WTC11 (cell line): ENCODE results near the gene CTRB1.

Experiments
- HMGXB4 ChIP-seq: sonication (generic); formaldehyde crosslinking; IDR thresholded peaks from 2 replicates; pipeline ENCODE4 v1.8.1; 2023; ENCODE audit warnings: mild to moderate bottlenecking, moderate library complexity, missing genetic modification reagents
- JUN ChIP-seq: sonication (generic); formaldehyde crosslinking; IDR thresholded peaks from 2 replicates; pipeline ENCODE4 v1.8.0; 2023; ENCODE audit warnings: mild to moderate bottlenecking, missing genetic modification reagents
- MXD4 ChIP-seq: fragments of 250-450 bp; sonication (Bioruptor Pico); IDR thresholded peaks from 2 replicates; pipeline ENCODE4 v1.8.0; 2021; ENCODE audit warnings: mild to moderate bottlenecking, moderate library complexity, borderline replicate concordance

DNA sequence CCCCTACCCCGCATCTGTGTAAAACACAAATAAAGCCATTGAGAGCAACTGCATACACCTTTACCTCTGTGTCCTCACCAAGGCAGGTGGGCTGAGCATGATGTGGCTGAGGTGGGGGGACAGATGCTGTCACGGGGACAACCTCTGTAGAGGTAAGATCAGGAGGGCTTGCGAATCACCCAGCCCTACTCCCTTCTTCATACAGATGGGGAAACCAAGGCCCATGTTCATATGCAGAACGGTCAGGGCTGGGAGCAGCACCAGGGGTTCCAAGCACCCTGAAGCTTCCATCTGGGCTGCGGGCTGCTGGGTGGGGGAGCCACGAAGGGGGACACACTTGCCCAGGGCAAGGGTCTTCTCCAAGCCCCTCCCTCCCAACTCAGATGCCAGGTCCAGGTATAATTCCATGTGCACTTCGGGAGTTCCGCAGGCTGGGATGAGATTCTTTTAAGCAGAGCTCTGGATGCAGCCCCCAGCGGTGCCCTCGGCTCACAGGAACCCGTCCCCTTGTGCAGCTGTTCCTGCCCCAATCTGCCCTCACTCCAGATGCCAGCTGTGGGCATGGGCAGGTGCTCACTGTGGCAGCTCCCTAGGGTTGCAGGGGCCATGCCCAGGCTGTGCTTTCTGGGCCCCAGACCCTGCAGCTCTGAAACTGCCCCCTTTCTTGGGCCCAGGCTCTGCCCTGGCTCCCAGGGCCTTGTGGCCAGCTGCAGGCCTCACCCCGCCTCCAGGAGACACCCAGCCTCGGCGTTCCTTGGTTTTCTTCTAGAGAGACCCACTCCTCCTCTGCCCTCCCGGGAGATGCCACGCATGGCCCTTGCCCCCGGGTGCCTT is 9.6 kb downstream of the CTRB1 start:
- TF ChIP-seq MXD4 (CRISPR knock-in tag) (no peak), JUN (no peak), HMGXB4 (CRISPR knock-in tag) (no peak)
